OCI-LY3 (cell line): ENCODE results near the gene GPR3.

Source experiments
- H2AFZ ChIP-seq: fragments of 200-600, 300-600 bp; shearing (Covaris generic); 2 replicates; pipeline ENCODE4 v1.6.0; 2014; ENCODE audit warnings: antibody characterized with exemption, low read depth, low read length
- H3K27ac ChIP-seq: fragments of 200-600, 300-600 bp; sonication (generic); 2 replicates; pipeline ENCODE4 v1.5.1; 2014; ENCODE audit warnings: mild to moderate bottlenecking, low read length, moderate library complexity, mixed read lengths
- H3K27me3 ChIP-seq: fragments of 200-600, 300-600 bp; sonication (generic); 2 replicates; pipeline ENCODE4 v1.6.1; 2014; ENCODE audit warnings: low read depth, low read length, mixed read lengths
- H3K36me3 ChIP-seq: fragments of 200-600, 300-600 bp; sonication (generic); replicated peaks from 2 replicates; pipeline ENCODE3; 2014; ENCODE audit warnings: low read depth, low read length, mixed read lengths
- H3K4me1 ChIP-seq: fragments of 300-600, 200-600 bp; sonication (generic); 2 replicates; pipeline ENCODE4 v1.6.1; 2014; ENCODE audit warnings: low read length, mixed read lengths
- H3K4me2 ChIP-seq: fragments of 200-600, 300-600 bp; sonication (generic); 2 replicates; pipeline ENCODE4 v1.6.1; 2014; ENCODE audit warnings: low read length, mixed read lengths
- H3K4me3 ChIP-seq: fragments of 300-600, 200-600 bp; sonication (generic); 2 replicates; pipeline ENCODE4 v1.5.1; 2014; ENCODE audit warnings: antibody characterized with exemption, mild to moderate bottlenecking, low read length, moderate library complexity
- H3K79me2 ChIP-seq: fragments of 300-600, 200-600 bp; shearing (Covaris generic); 2 replicates; pipeline ENCODE4 v1.6.1; 2014; ENCODE audit warnings: mild to moderate bottlenecking, low read length, mixed read lengths
- H3K9ac ChIP-seq: fragments of 300-600, 200-600 bp; shearing (Covaris generic); 2 replicates; pipeline ENCODE4 v1.6.0; 2014; ENCODE audit warnings: mild to moderate bottlenecking, low read length, moderate library complexity
- H3K9me3 ChIP-seq: fragments of 200-600, 300-600 bp; shearing (Covaris generic); 2 replicates; pipeline ENCODE4 v1.6.1; 2014; ENCODE audit warnings: low read length, mixed read lengths; ENCODE audit not compliant: insufficient read depth
- H4K20me1 ChIP-seq: fragments of 200-600, 300-600 bp; sonication (generic); 2 replicates; pipeline ENCODE4 v1.6.1; 2016; ENCODE audit warnings: low read length, mixed read lengths; ENCODE audit not compliant: insufficient read depth
- EZH2phosphoT487 ChIP-seq: fragments of 200-600 bp; shearing (Covaris generic); IDR thresholded peaks from 2 replicates; pipeline ENCODE4 v1.6.1; 2018; ENCODE audit warnings: antibody characterized with exemption, mixed run types, low read depth
- TF ChIP-seq, protein P1 (sequence below): fragments of 200-600, 300-600 bp; sonication (generic); IDR thresholded peaks from 2 replicates; pipeline ENCODE4 v1.5.1; 2014; ENCODE audit warnings: antibody characterized with exemption, low read length, low read depth

The GPR3 gene

DNA sequence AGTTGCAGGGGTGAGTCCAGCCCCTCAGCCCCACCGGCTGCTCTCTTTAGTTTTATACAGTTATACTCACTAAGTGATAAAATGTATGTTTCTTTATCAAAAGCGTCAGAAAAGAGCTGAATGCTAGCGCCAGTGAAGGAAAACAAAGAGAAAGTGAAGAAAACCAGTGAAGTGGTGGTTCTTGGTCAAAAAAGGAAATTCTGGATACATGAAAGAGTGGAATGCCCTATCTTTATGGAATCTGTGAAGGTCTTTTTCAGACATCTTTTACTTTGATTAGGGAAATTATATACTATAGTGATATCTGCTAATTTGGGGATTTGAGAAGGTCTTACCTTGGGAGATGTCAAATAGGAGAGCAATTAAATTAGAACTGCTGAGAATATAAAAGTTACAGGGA lies 41.3 kb downstream of the GPR3 start:
- H3K4me3 ChIP-seq: no peak overlapping the region
- H3K79me2 ChIP-seq: peaks cover 48% of the 10 kb centered on the region
- H3K9ac ChIP-seq: no peak overlapping the region
- H3K36me3 ChIP-seq: no peaks in the 10 kb centered on the region
- no peak overlapping the region for H3K27ac ChIP-seq
- TF ChIP-seq, protein P1, sequence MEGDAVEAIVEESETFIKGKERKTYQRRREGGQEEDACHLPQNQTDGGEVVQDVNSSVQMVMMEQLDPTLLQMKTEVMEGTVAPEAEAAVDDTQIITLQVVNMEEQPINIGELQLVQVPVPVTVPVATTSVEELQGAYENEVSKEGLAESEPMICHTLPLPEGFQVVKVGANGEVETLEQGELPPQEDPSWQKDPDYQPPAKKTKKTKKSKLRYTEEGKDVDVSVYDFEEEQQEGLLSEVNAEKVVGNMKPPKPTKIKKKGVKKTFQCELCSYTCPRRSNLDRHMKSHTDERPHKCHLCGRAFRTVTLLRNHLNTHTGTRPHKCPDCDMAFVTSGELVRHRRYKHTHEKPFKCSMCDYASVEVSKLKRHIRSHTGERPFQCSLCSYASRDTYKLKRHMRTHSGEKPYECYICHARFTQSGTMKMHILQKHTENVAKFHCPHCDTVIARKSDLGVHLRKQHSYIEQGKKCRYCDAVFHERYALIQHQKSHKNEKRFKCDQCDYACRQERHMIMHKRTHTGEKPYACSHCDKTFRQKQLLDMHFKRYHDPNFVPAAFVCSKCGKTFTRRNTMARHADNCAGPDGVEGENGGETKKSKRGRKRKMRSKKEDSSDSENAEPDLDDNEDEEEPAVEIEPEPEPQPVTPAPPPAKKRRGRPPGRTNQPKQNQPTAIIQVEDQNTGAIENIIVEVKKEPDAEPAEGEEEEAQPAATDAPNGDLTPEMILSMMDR: no peak
- no peak for TF ChIP-seq EZH2phosphoT487
- no peak overlapping the region for H2AFZ ChIP-seq
- H3K4me1 ChIP-seq: peaks cover 41% of the 10 kb centered on the region
- H3K9me3 ChIP-seq: no peaks in the 10 kb centered on the region
- H4K20me1 ChIP-seq: peaks cover 52% of the 10 kb centered on the region
- H3K27me3 ChIP-seq: no peaks in the 10 kb centered on the region
- no peak overlapping the region for H3K4me2 ChIP-seq

DNA sequence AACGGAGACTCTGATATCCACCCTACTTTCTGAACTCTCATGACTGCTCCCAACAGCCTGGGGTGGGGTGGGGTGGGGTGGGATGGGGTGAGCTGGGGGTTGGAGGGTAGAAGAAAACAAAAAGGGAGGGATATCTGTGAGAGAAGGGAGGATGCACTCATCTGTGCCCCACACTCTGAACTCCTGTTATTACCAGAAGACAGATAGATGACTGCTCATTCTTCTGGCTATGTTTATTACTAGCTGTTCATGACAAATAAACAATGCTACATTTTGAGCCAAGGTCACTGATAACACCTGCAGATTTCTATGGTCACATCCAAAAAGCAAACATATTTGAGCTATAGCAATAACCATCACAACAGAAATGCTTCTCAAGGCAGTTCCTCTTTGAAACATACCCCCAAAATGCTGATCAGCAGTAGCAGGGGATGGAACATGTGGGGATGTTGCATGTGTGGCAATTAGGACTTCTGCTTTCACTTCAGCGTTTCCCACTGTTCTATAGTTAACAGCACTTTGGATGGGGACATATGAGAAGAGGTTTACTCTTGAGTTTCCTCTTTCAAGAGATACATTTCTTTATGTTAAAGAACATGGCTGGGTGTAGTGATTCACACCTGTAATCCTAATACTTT lies 43.3 kb downstream of the GPR3 start:
- H3K9ac ChIP-seq: no peak overlapping the region
- 0 out of 2 replicates have a peak overlapping the region, but pooled peaks have one; percentile 12 for H3K27ac ChIP-seq
- peaks cover 48% of the 10 kb centered on the region for H3K79me2 ChIP-seq
- no peaks in the 10 kb centered on the region for H3K27me3 ChIP-seq
- H4K20me1 ChIP-seq: peaks cover 52% of the 10 kb centered on the region
- peaks cover 46% of the 10 kb centered on the region for H3K4me1 ChIP-seq
- no peak overlapping the region for H2AFZ ChIP-seq
- TF ChIP-seq, protein P1: no peak
- TF ChIP-seq EZH2phosphoT487: no peak
- H3K36me3 ChIP-seq: no peaks in the 10 kb centered on the region
- H3K9me3 ChIP-seq: no peaks in the 10 kb centered on the region
- peak overlapping the region; percentile 47 for H3K4me2 ChIP-seq
- no peak overlapping the region for H3K4me3 ChIP-seq

DNA sequence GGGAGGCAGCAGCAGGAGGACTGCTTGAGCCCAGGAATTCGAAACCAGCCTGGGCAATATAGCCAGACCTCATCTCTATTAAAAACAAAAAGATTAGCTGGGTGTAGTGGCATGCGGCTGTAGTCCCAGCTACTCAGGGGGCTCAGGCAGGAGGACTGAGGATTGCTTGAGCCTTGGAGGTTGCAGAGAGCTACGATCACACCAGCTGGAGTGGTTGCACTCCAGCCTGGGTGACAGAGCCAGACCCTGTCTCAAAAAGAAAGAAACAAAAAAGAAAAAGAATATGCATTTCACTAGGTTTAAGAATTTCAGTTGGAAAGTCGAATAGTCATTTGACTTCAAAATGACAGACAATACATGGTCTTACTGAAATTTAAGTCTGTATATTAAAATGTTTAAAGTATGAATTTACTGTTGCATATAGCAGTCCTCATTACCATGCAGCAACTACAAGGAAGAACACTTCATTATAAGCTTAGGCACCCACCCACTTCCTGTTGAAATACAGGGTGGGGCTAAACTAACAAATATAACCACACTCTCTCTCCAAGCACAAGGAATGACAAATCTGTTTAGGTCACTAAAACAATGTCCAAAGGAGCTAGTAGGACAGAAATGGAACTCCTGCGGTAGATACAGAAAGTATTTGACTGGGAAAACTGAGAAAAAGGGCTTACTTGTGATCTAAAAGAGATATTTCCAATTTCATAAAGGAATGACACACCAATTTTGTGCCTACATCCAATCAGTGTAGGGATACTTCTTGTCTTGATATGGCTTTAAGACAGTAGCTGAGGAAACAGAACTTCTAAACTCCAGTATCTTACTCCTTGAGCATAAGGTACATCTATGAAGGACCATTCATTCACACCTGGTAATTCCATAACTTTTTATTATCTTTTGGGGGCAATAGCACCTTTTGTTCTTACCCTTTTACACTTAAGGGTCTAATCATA lies 44.1 kb downstream of the GPR3 start:
- H3K9ac ChIP-seq: no peak overlapping the region
- peaks cover 45% of the 10 kb centered on the region for H3K79me2 ChIP-seq
- H3K9me3 ChIP-seq: no peaks in the 10 kb centered on the region
- H4K20me1 ChIP-seq: peaks cover 44% of the 10 kb centered on the region
- H3K27ac ChIP-seq: 0 out of 2 replicates have a peak overlapping the region, but pooled peaks have one; percentile 12
- H3K36me3 ChIP-seq: no peaks in the 10 kb centered on the region
- H3K4me2 ChIP-seq: peak overlapping the region; percentile 47
- no peaks in the 10 kb centered on the region for H3K27me3 ChIP-seq
- TF ChIP-seq, protein P1: no peak
- no peak for TF ChIP-seq EZH2phosphoT487
- H2AFZ ChIP-seq: no peak overlapping the region
- no peak overlapping the region for H3K4me3 ChIP-seq
- peaks cover 38% of the 10 kb centered on the region for H3K4me1 ChIP-seq

DNA sequence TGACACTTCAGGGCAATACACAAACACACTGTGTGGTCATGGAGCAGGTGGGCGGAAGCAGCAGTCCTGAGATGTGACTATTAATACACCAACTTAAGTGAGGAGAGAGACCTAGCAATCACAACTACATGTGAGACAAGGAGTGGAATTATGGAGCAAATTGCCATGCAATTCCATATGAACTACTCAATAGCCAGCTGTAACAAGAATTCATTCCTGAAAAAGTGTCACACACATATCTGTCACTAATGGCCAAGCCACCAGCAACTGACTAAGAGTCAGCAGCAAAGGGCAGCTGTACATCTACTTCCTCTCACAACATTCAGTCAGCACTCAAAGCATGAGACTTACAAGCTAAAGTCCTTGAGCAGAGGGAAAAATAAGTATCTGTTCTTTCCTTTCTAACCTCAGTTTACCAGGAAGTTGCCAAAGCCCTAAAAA lies 46.2 kb downstream of the GPR3 start:
- Histone ChIP-seq H3K36me3 (no peaks in the 10 kb centered on the region), H3K4me1 (peaks cover 47% of the 10 kb centered on the region), H3K27me3 (no peaks in the 10 kb centered on the region), H3K27ac (no peak overlapping the region), H3K9me3 (no peaks in the 10 kb centered on the region), H3K79me2 (peaks cover 39% of the 10 kb centered on the region), H3K4me3 (no peak overlapping the region), H3K9ac (no peak overlapping the region), H3K4me2 (no peak overlapping the region; the same call in 1 of the 2 replicates), H4K20me1 (peaks cover 37% of the 10 kb centered on the region), H2AFZ (no peak overlapping the region)
- TF ChIP-seq, protein P1: no peak
- no peak for TF ChIP-seq EZH2phosphoT487
